ENCODE results near the gene SIL1.
"Not testable (repeated sequence)": the region's sequence is repeated elsewhere in the genome, so short reads cannot be mapped to it uniquely, and the experiment has no call there.

Gene SIL1

DNA sequence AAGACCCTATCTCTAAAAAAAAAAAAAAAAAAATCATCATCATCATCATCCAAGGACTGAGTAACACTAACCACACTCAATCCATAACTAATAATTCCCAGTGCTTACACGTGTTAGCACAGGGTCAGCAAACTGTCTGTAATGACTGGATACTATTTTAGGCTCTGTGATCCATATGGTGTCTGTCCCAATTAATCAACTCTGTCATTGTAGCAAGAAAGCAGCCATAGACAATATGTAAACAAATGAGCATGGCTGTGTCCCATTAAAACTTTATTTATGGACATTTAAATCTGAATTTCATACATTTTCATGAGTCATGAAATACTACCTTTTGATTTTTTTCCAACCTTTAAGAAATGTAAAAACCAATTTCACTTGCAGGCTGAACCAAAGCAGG lies 148.4 kb downstream of the SIL1 start:
- DNase-seq (ENCODE audit: insufficient read length, low spot score) (no peak), FAIRE-seq (no peak)

DNA sequence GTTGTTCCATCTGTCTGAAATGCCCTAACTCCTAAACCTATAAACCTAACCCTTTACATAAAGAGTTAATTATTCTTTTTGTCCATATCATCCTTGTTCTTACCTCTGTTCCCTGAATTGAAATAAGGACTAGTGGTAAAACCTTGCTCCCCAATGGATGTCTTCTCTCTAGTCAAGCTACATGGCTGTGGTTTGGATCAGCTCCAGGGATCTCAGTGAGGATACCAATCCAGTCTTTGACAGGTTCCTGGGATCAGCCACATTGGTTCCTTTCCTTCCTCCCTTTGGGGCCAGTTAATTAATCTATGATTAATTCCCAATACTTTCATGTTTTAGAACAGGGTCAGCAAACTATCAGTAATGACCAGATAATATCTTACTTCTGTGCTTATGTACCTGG lies 151.6 kb downstream of the SIL1 start:
- no peak for DNase-seq (ENCODE audit: insufficient read length, low spot score)
- FAIRE-seq = no peak

DNA sequence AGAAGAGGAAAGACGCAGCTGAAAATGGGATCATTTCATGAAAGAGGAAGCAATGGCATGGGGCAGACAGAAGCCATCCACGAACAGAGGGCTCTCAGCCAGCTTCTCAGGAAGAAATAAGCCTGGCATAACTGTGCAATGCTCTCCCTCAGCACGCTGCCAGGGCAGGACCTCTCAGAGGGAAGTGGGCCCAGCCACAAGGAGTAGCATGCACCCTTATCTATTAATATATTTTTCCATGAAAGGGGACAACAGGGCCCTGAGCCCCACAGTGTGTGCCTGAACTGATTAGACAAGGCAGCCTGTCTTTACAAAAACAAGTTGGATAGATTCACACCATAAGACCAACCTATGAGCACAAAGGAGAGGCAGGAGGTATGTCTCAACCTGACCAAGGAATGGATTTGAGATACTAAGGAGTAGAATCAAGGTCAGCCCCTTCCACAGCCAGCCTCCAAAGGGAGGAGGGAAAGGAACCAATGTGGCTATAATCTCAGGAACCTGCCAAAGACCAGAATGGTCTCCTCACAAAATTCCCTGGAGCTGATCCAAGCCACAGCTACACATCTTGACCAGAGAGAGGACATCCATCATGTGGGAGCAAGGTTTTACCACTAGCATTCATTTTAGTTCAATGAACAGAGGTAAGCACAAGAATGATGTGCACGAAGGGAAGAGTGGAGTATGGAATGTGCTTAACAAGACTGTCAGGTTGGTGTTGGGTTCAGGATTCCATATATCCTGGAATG lies 154.8 kb downstream of the SIL1 start:
- FAIRE-seq (no peak), DNase-seq (ENCODE audit: insufficient read length, low spot score) (no peak)

DNA sequence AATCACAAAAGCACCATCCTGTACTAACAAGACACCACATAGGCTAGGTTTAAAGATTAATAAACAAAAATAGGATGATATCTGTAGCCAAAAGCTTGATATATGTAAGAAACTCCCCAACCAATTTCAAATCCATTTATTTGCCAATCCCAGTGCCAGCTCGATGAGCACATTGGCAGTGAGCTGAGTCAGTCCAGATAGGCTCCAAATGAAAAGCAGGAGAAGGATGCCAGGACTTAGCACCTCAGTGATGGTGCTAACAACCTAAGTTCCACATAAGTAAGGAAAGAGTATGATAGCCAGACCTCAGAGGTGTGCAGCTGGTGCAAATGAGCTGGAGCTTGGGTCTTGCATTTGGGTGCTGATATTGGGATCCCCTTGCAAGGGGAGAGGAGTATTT lies 158.1 kb downstream of the SIL1 start:
- no peak for DNase-seq (ENCODE audit: insufficient read length, low spot score)
- FAIRE-seq = no peak

DNA sequence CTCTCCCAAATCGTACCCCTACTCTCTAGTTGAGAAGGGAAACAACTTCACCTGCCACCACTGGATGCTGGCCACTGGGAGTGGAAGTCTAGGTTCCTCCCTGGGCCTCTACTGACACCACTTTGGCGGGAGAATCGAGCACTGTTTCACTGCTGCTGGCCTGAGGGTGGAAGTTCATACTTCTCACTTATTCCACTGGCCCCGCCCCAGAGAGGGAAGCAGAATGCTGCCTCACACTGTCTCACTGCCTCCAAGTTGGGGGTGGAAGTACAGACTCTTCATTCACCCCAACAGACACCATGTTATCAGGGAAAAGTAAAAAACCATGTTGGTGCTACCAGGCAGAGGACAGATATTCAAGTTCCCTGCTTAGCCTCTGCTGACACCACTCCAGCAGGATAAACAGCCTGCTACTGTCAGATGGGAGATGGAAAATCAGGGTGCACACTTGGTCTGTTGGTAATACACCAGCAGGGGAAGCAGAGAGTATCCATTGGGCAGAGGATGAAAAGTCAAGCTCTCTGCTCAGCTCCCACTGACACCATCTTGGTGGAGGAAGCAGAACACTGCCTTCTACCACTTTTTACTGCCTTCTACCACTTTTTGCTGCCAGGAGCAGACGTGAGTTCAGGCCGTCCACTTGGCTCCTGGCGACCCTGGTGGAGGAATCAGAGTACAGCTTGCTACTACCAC lies 159.4 kb downstream of the SIL1 start:
- DNase-seq (ENCODE audit: insufficient read length, low spot score) (no peak), FAIRE-seq (peak; percentile 44)

DNA sequence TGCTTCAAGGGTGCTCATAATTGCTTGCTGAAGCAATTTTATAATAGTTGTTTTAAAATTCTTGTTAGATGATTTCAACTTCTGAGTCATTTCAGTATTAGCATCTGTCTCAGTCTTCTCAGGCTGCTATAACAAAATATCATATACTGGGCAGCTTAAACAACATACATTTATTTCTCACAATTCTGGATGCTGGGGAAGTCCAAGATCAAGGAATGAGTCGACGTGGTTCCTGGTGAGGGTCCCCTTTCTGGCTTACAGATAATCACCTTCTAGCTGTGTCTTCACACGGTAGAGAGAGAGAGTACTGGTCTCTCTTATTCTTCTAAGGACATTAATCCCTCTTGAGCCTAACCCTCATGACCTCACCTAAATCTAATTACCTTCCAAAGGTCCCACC lies 160.4 kb downstream of the SIL1 start:
- no peak for FAIRE-seq

DNA sequence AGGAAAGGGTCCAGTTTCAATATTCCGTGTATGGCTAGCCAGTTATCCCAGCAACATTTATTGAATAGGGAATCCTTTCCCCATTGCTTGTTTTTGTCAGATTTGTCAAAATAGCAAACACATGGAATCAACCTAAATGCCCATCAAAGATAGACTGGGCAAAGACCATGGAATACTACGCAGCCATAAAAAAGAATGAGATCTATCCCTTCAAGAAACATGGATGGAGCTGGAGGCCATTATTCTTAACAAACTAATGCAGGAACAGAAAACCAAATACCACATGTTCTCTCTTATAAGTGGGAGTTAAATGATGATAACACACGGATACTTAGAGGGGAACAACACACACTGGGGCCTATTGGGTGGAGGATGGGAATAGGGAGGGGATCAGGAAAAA lies 161.8 kb downstream of the SIL1 start:
- not testable (repeated sequence) for DNase-seq (ENCODE audit: insufficient read length, low spot score); FAIRE-seq

More for the DNA sequence above, 160.4 kb downstream of the SIL1 start:
- DNase-seq (ENCODE audit: insufficient read length, low spot score) = no peak

DNA sequence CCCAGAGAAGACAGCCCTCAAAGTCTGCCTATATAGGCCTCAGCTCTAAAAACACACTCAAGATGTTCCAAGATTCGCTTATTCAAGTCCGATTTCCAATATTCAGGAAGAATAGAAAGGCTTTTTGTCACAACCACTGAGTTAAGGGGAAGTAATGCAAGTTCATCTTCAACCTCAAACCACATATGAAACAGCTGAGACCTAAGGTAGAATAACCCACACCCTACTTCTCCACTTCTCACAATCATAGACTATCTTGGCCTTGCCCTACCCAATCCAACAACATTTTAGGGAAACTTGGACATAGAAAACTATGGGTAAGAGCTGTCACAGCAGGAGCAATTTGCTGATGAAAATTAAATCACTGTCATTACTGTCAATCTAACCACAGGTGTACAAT lies 171.0 kb downstream of the SIL1 start:
- FAIRE-seq (no peak), DNase-seq (ENCODE audit: insufficient read length, low spot score) (no peak)

DNA sequence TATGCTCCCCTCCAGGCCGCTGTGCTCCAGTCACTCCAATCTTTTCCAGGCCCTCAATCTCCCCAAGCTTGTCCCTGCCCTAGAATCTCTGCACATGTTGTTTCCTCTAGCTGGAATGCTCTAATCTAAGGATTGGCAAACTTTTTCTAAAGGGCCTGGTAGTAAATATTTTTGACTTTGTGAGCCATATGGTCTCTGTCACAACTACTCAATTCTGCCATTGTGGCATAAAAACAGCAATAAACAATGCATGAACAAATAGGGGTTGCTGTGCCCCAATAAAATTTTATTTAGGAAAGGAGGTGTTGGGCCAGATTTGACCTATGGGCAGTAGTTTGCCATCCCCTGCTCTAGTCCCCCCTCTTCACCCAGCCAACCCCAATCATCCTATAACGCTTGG lies 172.5 kb downstream of the SIL1 start:
- no peak for FAIRE-seq
- no peak for DNase-seq (ENCODE audit: insufficient read length, low spot score)

DNA sequence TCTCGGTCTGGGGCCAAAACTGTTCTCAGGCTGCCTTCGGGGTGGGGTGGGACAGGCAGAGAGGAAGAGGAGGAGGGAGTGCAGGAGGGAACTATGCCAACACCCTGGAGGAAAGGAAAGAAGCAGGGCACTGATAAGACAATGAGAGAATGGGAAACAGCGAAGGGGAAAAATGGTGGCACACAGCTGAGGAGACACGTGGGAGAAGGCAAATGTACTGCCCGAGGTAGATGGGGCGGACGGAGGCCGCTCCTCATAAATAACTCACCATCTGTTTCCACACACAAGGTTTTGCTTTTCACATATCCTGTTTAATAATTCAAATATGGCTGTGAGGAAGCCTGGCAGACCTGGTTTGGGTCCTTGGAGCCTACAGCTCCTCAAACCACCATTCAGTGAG lies 174.9 kb downstream of the SIL1 start:
- no peak for DNase-seq (ENCODE audit: insufficient read length, low spot score)
- no peak for FAIRE-seq

DNA sequence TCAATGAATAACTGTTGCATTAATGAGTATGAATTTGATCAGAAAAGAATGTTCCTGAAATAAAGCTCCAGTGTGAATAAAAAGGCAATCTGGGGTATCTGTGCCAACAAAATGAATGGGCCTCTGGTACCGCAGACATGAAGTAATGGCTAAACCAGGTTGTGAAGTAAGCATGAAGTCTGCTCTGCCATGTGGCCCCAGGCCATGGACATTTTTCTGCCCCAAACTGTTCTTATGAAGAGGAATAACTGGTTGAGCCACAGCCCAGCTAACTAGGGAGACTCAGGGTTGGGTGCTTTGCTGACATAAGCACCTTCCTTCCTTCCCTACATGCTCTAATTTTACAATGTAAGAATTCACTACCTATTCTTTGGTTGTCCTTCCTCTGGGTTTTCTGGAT lies 175.6 kb downstream of the SIL1 start:
- no peak for DNase-seq (ENCODE audit: insufficient read length, low spot score)
- FAIRE-seq = no peak

DNA sequence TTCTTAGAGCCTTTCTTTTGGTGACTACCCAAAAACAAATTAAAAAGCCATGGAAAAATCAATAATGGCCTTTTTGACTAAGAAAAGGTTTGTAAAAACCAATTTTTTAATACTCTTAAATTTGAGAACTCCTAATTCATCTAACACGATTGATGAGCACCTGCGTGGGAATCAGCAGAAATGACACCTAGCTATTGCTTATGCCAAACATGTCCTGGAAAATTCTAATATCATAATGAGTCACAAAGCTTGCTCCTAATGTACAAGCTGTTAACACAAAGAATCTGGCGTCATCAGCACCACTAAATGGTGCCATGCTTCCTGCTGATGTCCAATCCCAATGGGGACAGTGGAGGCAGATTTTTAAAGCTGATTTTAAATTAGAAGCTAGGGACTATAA lies 176.8 kb downstream of the SIL1 start:
- DNase-seq (ENCODE audit: insufficient read length, low spot score) = no peak
- FAIRE-seq = no peak

DNA sequence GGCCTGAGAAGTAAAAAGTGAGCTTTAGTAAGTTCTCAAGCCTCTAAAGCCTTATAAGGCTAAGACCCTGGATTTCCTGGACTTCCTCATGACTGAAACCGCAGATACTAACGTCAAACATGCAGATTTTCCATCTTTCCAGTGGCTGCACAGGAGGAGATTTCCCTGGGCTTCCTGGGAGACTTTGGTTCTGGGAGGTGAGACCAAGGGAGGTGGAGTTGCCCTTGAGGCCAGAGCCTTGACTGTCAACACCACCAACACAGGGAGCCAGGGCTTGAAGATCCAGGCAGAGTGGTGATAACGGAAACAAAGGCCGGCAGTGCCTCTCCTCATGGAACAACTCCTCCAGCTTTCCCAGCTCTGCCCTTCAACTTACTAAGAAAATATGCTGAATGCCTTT lies 178.3 kb downstream of the SIL1 start:
- no peak for FAIRE-seq
- no peak for DNase-seq (ENCODE audit: insufficient read length, low spot score)

DNA sequence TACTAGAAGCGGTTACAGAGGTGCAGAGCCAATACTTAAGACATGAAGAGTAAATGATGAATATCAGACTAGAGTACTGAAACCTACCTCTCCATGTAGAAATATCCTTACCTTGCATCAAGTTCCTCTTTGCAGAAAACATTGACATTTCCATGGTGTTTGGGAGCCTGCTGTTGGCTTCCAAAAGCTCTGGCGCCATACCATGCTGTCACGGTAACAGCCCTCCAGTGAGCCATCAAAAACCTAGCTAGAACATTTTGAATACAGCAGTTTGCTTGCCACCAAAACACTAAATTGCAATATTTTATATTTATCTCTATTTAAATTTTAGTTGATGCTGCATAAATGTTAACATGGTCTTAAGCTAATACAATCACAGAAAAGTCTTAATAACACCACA lies 179.0 kb downstream of the SIL1 start:
- no peak for FAIRE-seq

DNA sequence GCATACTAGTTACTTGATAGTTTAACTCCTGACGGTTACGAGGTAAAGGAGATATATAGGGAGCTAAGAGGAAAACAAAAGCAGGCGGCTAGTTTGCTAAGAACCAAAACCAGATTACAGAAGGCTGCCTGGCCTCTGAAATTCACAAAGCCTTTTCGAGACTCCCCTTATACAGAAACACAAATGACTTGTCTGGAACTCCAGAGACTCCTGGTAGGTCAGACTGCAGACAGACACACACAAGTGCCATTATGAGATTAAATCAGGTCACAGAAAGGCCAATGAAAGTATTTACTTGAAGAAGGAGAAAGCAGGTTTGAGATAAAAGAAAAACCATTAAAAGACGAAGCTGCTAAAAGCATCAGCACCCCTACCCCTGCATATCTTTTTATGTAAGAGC lies 180.5 kb downstream of the SIL1 start:
- DNase-seq (ENCODE audit: insufficient read length, low spot score) (no peak), FAIRE-seq (no peak)

More for the DNA sequence above, 179.0 kb downstream of the SIL1 start:
- DNase-seq (ENCODE audit: insufficient read length, low spot score) = no peak

DNA sequence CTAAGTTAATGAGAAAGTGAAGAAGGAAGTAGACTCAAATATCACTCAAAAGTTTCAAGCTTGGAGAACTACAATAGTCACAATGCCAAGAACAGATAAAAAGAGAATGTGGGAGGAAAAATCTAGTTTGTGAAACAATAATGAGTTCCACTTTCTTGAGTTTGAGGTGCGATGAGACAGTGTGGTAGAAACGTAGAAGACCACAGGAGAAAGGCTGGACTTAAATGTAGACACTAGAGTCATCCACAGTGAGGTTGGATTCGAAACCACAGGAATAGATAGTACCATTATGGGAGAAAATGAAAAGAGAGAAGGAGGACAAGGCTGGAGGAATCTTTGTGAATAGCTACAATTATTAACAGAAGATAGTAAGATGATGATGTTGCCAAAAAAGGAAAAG lies 182.0 kb downstream of the SIL1 start:
- FAIRE-seq (no peak), DNase-seq (ENCODE audit: insufficient read length, low spot score) (no peak)

DNA sequence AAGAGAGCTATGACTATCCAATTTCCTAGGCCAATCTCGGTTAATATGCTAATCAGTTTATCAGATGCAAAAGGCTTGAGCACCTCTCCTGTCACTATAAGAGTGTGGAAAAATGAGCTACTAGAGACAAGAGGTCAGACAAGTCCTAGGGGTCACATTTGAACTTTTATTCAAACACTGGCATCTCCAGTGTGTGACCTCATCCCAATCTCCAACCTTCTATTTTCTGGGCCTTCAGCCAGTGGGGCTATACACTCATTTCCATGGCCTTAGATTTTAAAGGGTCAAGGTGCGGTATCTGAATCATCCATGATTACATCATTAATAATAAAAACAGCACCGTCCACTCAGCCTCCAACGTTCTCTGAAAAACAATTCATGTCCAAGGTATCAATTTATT lies 183.4 kb downstream of the SIL1 start:
- DNase-seq (ENCODE audit: insufficient read length, low spot score) = peak; percentile 19
- no peak for FAIRE-seq

DNA sequence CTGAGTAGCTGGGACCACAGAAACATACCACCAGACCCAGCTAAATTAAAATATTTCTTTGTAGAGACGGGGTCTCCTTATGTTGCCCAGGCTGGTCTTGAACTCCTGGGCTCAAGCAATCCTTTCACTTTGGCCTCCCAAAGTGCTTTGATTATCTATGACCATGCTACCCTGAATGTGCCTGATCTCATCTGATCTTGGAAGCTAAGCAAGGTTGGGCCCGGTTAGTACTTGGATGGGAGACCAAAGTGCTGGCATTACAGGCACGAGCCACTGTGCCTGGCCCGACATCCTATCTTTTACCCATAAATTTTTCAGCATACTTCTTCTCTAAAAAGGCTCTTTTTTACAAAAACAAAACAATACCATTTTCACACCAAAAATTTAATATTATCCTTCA lies 186.0 kb downstream of the SIL1 start:
- no peak for FAIRE-seq
- DNase-seq (ENCODE audit: insufficient read length, low spot score) = no peak

DNA sequence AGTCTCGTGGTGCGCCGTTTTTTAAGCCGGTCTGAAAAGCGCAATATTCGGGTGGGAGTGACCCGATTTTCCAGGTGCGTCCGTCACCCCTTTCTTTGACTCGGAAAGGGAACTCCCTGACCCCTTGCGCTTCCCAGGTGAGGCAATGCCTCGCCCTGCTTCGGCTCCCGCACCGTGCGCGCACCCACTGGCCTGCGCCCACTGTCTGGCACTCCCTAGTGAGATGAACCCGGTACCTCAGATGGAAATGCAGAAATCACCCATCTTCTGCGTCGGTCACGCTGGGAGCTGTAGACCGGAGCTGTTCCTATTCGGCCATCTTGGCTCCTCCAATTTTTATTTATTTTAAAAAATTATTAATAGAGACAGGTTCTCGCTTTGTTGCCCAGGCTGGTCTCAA lies 187.0 kb downstream of the SIL1 start:
- not testable (repeated sequence) for FAIRE-seq; DNase-seq (ENCODE audit: insufficient read length, low spot score)

DNA sequence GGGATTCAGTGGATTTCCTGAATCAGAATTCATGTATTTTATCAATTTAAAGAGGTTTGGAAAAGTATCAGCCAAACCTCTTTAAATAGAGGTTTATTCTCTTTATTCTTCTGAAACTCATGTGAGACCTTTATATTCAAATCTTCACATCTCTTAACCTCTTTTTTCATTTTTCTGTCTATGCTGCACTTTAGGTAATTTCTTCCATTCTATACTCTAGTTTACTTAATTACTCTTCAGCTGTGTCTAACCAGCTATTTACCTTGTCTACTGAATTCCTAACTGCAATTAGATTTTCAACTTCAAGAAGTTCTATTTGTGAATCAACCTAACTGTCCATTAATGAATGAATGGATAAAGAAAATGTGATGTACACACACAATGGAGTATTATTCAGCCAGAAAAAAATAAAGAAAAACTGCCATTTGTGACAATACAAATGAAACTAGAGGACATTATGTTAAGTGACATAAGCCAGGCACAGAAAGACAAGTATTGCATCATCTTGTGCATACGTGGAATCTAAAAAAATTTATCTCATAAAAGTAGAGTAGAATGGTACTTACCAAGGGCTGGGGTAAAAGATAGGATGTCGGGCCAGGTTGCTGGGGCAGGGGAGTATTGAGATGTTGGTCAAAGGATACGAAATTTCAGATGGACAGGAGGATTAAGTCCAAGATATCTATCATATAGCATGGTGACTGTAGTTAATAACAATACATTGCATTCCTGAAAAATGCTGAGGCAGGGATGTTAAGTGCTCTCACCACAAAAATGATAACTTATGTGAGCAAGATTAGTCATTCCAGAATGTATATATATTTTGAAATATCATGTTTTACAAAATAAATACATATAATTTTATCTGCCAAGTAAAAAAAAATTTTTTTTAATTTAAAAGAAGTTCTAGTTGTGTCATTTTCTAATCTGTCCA lies 193.5 kb downstream of the SIL1 start:
- no peak for FAIRE-seq
- DNase-seq (ENCODE audit: insufficient read length, low spot score) = no peak

DNA sequence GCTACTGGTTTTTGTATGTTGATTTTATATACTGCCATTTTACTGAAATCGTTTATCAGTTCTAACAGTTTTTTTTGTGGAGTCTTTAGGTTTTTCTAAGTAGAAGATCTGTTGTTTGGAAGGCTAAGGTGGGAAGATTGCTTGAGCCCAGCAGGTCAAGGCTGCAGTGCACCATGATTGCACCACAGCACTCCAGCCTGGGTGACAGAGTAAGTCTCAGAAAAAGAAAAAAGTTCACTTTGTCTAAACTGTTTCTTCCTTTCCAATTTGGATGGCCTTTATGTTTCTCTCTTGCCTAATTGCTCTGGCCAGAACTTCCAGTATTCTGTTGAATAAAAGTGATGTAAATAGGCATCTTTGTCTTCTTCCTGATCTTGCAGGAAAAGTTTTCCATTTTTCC lies 198.5 kb downstream of the SIL1 start:
- FAIRE-seq (no peak), DNase-seq (ENCODE audit: insufficient read length, low spot score) (no peak)

Measured in HTR-8/SVneo (cell line).